Measurements from ENCODE around the gene ITPRIP.

Gene ITPRIP

GRCh38 chr10:104336821-104337467 lies 1.3 kb downstream of the ITPRIP start:
- TF ChIP-seq CTCF (IDR thresholded peaks at IDR 0.05; ENCODE audit: low read depth, low read length, missing control alignments), result no peak
- H3K4me3 ChIP-seq (replicated peaks; ENCODE audit: low read depth, low read length), result peak overlapping the region; percentile 90
- DNase-seq (ENCODE audit: extremely low read depth, low read depth), result no peak

- peak overlapping the region; percentile 90; the same call in 1 of the 2 replicates for H3K4me3 ChIP-seq (replicated peaks; ENCODE audit: low read depth, low read length)
Observed at GRCh38 chr10:104334965-104335650, 3.2 kb downstream of the ITPRIP start.

GRCh38 chr10:104334561-104334960 lies 3.7 kb downstream of the ITPRIP start:
- no peak for TF ChIP-seq CTCF (IDR thresholded peaks at IDR 0.05; ENCODE audit: low read depth, low read length, missing control alignments)
- H3K4me3 ChIP-seq (replicated peaks; ENCODE audit: low read depth, low read length), result no peak overlapping the region
- no peak for DNase-seq (ENCODE audit: extremely low read depth, low read depth)

More at GRCh38 chr10:104334965-104335650, 3.2 kb downstream of the ITPRIP start:
- DNase-seq (ENCODE audit: extremely low read depth, low read depth), result no peak
- no peak for TF ChIP-seq CTCF (IDR thresholded peaks at IDR 0.05; ENCODE audit: low read depth, low read length, missing control alignments)

- no peak overlapping the region for H3K4me3 ChIP-seq (replicated peaks; ENCODE audit: low read depth, low read length)
- DNase-seq (ENCODE audit: extremely low read depth, low read depth), result no peak
- no peak for TF ChIP-seq CTCF (IDR thresholded peaks at IDR 0.05; ENCODE audit: low read depth, low read length, missing control alignments)
Observed at GRCh38 chr10:104333728-104334373, 4.4 kb downstream of the ITPRIP start.

GRCh38 chr10:104333032-104333727 lies 5.1 kb downstream of the ITPRIP start:
- no peak for TF ChIP-seq CTCF (IDR thresholded peaks at IDR 0.05; ENCODE audit: low read depth, low read length, missing control alignments)
- DNase-seq (ENCODE audit: extremely low read depth, low read depth), result no peak
- H3K4me3 ChIP-seq (replicated peaks; ENCODE audit: low read depth, low read length), result no peak overlapping the region

- no peak for DNase-seq (ENCODE audit: extremely low read depth, low read depth)
- H3K4me3 ChIP-seq (replicated peaks; ENCODE audit: low read depth, low read length), result no peak overlapping the region
- TF ChIP-seq CTCF (IDR thresholded peaks at IDR 0.05; ENCODE audit: low read depth, low read length, missing control alignments), result no peak
Observed at GRCh38 chr10:104332243-104333031, 5.8 kb downstream of the ITPRIP start.
